Upper lobe of left lung (tissue), 6 donors: ENCODE measurements around the gene USP10. TPM values are rescaled to one million over a fixed set of nuclear protein-coding genes. Genes with fewer than 3 reads are reported as not detected.
"Not testable (repeated sequence)": the region's sequence is repeated elsewhere in the genome, so short reads cannot be mapped to it uniquely, and the experiment has no call there.

Experiments used
- ATAC-seq, 2 donors: fragments of 200-7000 bp; cut with Tn5 transposase; one replicate each; pipeline ENCODE4 v1.9.1; 2022; ENCODE audit warnings: mild to moderate bottlenecking in 2 of 2, moderate library complexity in 2 of 2; ENCODE audit not compliant: low FRiP score in 2 of 2
- DNase-seq, 2 donors: peaks; one replicate each; pipeline ENCODE4 v3.0.0-alpha.2; 2019 to 2020
- H3K27ac ChIP-seq, 4 donors: fragments of 200-600 bp; sonication (generic); one replicate each; pipeline ENCODE4 v1.5.1; 2016 to 2019
- H3K27me3 ChIP-seq, 4 donors: fragments of 200-600 bp; sonication (generic); one replicate each; pipeline ENCODE4 v1.5.1; 2017 to 2019
- H3K36me3 ChIP-seq, 4 donors: fragments of 200-600 bp; sonication (generic); one replicate each; pipeline ENCODE4 v1.5.1; 2016 to 2019
- H3K4me1 ChIP-seq, 4 donors: fragments of 200-600 bp; sonication (generic); one replicate each; pipeline ENCODE4 v1.5.1; 2018 to 2019
- H3K4me3 ChIP-seq, 4 donors: fragments of 200-600 bp; sonication (generic); one replicate each; pipeline ENCODE4 v1.5.1; 2017 to 2019; ENCODE audit warnings: mild to moderate bottlenecking in 2 of 4, moderate library complexity in 1 of 4
- H3K9me3 ChIP-seq, 4 donors: fragments of 200-600 bp; sonication (generic); one replicate each; pipeline ENCODE4 v1.5.1; 2018 to 2019
- EP300 ChIP-seq, 4 donors: sonication (generic); formaldehyde crosslinking; IDR thresholded peaks; one replicate each; pipeline ENCODE4 v1.5.1; 2017; ENCODE audit warnings: antibody characterized with exemption in 4 of 4, control low read depth in 2 of 4
- POLR2A ChIP-seq, 4 donors: fragments of 450-650 bp; IDR thresholded peaks; one replicate each; pipeline ENCODE4 v1.5.1; 2016 to 2017; ENCODE audit warnings: antibody characterized with exemption in 4 of 4, mild to moderate bottlenecking in 2 of 4
- POLR2AphosphoS5 ChIP-seq, 2 donors: sonication (generic); formaldehyde crosslinking; IDR thresholded peaks; one replicate each; pipeline ENCODE4 v1.5.1; 2017; ENCODE audit warnings: antibody characterized with exemption in 2 of 2
- WGBS, 2 donors: methylation state at CpG; one replicate each; pipeline ENCODE4 v1.1.5; 2017 to 2018; 5-methylcytosine and 5-hydroxymethylcytosine counted together
- total RNA-seq, 6 donors: library from RNA; depleted of rRNA in 4 of 6; stranded (reverse); fragments of >200 nt in 4 of 6; gene quantifications; one replicate each; pipeline versions ENCODE4 v1.1.0 to v1.2.1, GENCODE V29; 2016 to 2021
- TF ChIP-seq, protein P1 (sequence below), 6 experiments: fragments of 450-650 bp in 4 of 6; fragments of 200-600 bp in 2 of 6; sonication (generic) in 2 of 6; IDR thresholded peaks; one replicate each; pipeline ENCODE4 v1.5.1; 2016 to 2019; ENCODE audit warnings: antibody characterized with exemption in 6 of 6
- donor health status: DM: no; HTN: no; CAD: no; lungs with moderate emphysema.
- donor health status: DM: no; HTN: yes; CAD: no; lungs with severe emphysema.

Gene USP10
- total RNA-seq, 6 donors from 2014 or later: 40.9 to 64.7 (median 51.5) TPM

DNA sequence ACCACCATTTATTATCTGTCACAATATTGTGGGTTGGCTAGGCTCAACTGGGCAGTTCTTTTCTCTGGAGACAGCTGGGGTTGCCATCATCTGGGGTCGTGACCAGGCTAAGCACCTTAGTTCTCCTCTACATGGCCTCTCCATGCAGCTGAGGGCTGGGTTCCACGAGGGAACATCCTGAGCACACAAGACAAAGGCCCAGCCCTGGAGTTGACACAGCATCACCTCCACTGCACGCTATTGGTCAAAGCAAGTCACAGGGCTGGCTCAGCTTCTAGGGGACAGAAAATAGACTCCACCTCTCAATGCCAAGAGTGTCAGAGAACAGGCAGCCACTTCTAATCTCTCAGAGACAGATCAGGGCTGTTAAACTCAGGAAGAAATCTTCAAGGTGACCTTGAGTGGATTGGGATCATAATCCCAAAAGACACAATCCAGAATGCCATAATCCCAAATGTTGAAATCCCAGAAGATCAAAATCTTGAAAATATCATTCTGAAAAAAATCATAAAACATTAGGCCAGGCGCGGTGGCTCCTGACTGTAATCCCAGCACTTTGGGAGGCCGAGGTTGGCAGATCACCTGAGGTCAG, 13.0 kb upstream of the USP10 start:
- Histone ChIP-seq H3K27ac (no peak overlapping the region), H3K27me3 (no peaks in the 10 kb centered on the region), H3K36me3 (no peaks in the 10 kb centered on the region), H3K4me3 (no peak overlapping the region), H3K9me3 (no peaks in the 10 kb centered on the region), H3K4me1 (no peaks in the 10 kb centered on the region)
- no peak for ATAC-seq
- TF ChIP-seq EP300 (IDR thresholded peaks at IDR 0.05) (no peak), POLR2AphosphoS5 (IDR thresholded peaks at IDR 0.05) (no peak), POLR2A (IDR thresholded peaks at IDR 0.05) (no peak)
- TF ChIP-seq, protein P1, sequence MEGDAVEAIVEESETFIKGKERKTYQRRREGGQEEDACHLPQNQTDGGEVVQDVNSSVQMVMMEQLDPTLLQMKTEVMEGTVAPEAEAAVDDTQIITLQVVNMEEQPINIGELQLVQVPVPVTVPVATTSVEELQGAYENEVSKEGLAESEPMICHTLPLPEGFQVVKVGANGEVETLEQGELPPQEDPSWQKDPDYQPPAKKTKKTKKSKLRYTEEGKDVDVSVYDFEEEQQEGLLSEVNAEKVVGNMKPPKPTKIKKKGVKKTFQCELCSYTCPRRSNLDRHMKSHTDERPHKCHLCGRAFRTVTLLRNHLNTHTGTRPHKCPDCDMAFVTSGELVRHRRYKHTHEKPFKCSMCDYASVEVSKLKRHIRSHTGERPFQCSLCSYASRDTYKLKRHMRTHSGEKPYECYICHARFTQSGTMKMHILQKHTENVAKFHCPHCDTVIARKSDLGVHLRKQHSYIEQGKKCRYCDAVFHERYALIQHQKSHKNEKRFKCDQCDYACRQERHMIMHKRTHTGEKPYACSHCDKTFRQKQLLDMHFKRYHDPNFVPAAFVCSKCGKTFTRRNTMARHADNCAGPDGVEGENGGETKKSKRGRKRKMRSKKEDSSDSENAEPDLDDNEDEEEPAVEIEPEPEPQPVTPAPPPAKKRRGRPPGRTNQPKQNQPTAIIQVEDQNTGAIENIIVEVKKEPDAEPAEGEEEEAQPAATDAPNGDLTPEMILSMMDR (IDR thresholded peaks at IDR 0.05): no peak
- 88 to 92% methylated on average over 3 to 5 of the region's 6 CpGs for WGBS, 2 donors
- DNase-seq: no peak

DNA sequence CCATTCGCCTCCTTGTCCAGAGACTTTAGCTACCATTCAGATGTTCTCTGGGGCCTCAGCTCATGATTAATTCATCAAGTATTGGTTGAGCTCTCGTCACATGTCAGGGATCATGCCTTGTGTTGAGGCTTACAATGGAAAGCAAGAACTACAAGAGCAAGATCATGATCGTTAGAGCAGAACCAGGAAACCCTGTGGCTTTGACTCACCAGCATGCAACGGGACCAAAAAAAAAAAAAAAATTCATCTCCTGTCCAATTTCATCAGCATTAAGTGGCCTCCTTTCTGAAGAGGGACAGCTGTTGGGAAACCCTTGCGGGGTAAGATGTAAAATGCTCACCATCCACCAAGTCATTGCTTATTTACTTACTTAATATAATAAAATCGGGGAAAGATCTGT, 12.1 kb upstream of the USP10 start:
- no peak for ATAC-seq
- 64 to 66% methylated on average over 6 of the region's 6 CpGs for WGBS, 2 donors

DNA sequence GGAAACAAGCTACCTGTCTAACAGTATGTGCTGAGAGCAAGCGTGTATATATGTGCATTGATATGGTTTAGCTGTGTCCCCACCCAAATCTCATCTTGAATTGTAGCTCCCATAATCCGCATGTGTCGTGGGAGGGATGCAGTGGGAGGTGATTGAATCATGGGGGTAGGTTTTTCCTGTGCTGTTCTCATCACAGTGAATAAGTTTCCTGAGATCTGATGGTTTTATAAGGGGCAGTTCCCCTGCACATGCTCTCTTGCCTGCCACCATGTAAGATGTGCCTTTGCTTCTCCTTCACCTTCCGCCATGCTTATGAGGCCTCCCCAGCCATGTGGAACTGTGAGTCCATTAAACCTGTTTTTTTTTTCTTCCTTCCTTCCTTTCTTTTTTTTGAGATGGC, 11.6 kb upstream of the USP10 start:
- WGBS, 2 donors: 94 to 100% methylated on average over 4 of the region's 4 CpGs
- not testable (repeated sequence) for DNase-seq

More for the DNA sequence above, 12.1 kb upstream of the USP10 start:
- no peaks in the 10 kb centered on the region for H3K27me3 ChIP-seq
- peak in 1 of 2 donors; percentile 24 for DNase-seq
- TF ChIP-seq, protein P1 (IDR thresholded peaks at IDR 0.05): no peak
- TF ChIP-seq POLR2A (IDR thresholded peaks at IDR 0.05) (no peak), POLR2AphosphoS5 (IDR thresholded peaks at IDR 0.05) (no peak), EP300 (IDR thresholded peaks at IDR 0.05) (no peak)
- H3K27ac ChIP-seq: no peak overlapping the region
- H3K4me1 ChIP-seq: no peaks in the 10 kb centered on the region
- H3K36me3 ChIP-seq: no peaks in the 10 kb centered on the region
- H3K4me3 ChIP-seq: no peak overlapping the region
- no peaks in the 10 kb centered on the region for H3K9me3 ChIP-seq

DNA sequence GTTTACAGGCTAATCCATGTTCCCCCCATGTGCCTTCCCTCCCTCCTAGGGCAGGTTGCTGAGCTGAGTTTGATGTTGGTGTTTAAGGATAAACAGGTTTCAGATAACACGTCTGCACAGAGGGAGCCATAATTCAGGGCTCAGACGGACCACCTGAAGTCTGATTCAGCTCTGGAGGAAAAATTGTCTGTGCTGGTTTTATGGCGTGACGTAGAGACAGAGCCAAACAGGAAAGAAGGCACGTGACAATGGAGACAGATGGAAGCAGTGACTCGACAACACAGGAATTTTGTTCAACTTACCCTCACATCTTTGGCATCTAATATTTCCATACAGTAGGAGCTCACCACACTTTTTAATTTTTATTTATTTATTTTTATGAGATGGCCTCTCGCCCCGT, 10.7 kb upstream of the USP10 start:
- ATAC-seq: no peak
- DNase-seq: no peak
- 71% methylated on average over 8 of the region's 8 CpGs for WGBS, 2 donors
- TF ChIP-seq EP300 (IDR thresholded peaks at IDR 0.05) (no peak), POLR2AphosphoS5 (IDR thresholded peaks at IDR 0.05) (no peak), POLR2A (IDR thresholded peaks at IDR 0.05) (no peak)
- TF ChIP-seq, protein P1 (IDR thresholded peaks at IDR 0.05): no peak
- Histone ChIP-seq H3K27me3 (no peaks in the 10 kb centered on the region), H3K4me3 (no peak overlapping the region), H3K27ac (no peak overlapping the region), H3K36me3 (no peaks in the 10 kb centered on the region), H3K4me1 (no peaks in the 10 kb centered on the region), H3K9me3 (no peaks in the 10 kb centered on the region)

More for the DNA sequence above, 11.6 kb upstream of the USP10 start:
- H3K27me3 ChIP-seq, H3K36me3 ChIP-seq, H3K4me3 ChIP-seq, H3K9me3 ChIP-seq, H3K27ac ChIP-seq, ATAC-seq, H3K4me1 ChIP-seq: not testable (repeated sequence)

DNA sequence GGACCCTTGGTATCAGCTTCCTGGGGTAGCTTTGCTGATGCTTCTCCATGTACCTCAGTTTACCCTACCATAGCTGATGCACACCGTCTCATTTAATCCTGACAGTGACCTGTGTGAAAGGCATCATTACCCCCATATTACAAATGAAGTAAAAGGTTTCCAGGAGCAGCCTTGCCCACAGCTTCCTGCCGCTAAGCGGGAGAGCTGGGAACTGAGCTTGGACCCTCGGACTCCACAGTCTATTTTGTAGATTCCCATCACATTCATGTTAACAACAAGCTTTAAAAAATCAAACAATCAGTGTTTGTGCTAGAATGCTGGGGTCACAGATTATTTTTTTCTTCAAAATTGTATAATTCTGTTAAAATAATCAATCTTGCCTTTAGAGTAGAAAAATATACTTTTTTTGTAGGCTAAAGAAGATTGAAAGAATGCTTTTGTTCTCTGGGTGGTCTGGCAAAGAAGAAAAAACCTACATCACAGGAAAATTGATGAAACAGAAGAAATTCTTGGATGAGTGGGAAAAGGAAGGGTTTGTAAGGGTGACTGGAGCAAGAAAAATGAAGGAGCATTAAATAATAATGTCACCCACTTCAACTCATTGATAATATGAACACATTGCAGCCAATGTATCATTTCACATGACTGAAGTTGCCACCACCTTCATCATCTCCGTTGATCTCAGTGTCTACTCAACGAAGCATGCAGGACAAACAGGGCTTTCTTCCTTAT, 9.5 kb upstream of the USP10 start:
- no peaks in the 10 kb centered on the region for H3K27me3 ChIP-seq
- ATAC-seq: no peak

More for the DNA sequence above, 9.5 kb upstream of the USP10 start:
- Histone ChIP-seq H3K27ac (no peak overlapping the region), H3K4me3 (no peak overlapping the region), H3K9me3 (no peaks in the 10 kb centered on the region), H3K4me1 (no peaks in the 10 kb centered on the region), H3K36me3 (no peaks in the 10 kb centered on the region)
- TF ChIP-seq POLR2AphosphoS5 (IDR thresholded peaks at IDR 0.05): no peak
- TF ChIP-seq, protein P1 (IDR thresholded peaks at IDR 0.05): no peak
- no peak for DNase-seq
- WGBS, 2 donors: 86 to 88% methylated on average over 6 of the region's 6 CpGs
